ENCODE measurements around the gene SPATA31C1. TPM values are rescaled to one million over a fixed set of nuclear protein-coding genes. Genes with fewer than 3 reads are reported as not detected.

The SPATA31C1 gene
- not detected in 5 replicates for total RNA-seq (2022; extraction: Qiagen RNA extraction)

DNA sequence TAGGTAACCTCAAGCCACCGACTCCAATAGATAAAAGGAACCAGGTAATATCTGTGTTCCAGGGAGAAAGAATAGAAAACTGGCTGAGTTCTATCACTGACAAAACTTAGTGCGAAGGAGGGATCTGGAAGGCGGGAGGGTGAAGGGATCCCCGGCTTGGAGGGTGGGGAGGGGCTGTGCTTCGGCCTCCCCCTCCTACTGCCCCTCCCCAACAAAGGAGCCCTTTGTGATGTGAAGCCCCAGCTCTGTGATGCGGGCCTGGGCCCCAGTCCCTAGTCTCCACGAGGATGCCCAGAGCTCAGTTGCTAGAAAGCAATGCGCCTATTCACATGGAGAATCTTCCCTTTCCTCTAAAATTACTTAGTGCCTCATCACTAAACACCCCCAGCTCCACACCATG, at the start of gene SPATA31C1:
Gene SPATA31C1 (plus strand): TSS at position 301 of the 400 bp plus-strand sequence.

GRCh38 chr9:87882627-87883026, 35.1 kb upstream of the SPATA31C1 start, which contains the start of gene SPATA31E1:
Gene SPATA31E1, plus strand, starts transcription at chr9:87882877. Its CDS starts 15 bp downstream, at chr9:87882892.

Other genes starting within 250 kb of the SPATA31C1 start
- gene CTSL, start 191.8 kb upstream of the SPATA31C1 start, total RNA-seq (2022; extraction: Qiagen RNA extraction): 632 to 768 TPM (median 663 TPM) in 5 replicates
- not detected in 5 replicates for gene SPATA31E1, start 35.1 kb upstream of the SPATA31C1 start, total RNA-seq (2022; extraction: Qiagen RNA extraction)
- gene CDK20, start 56.6 kb downstream of the SPATA31C1 start, total RNA-seq (2022; extraction: Qiagen RNA extraction): 6.6 to 7.8 TPM (median 7.5 TPM) in 5 replicates
- gene SPATA31C2, start 220.5 kb downstream of the SPATA31C1 start, total RNA-seq (2022; extraction: Qiagen RNA extraction): not detected in 5 replicates

All from A549 treated with Mapracorat at 1 μM for 4 hours (cell line).